Panc1 (cell line): ENCODE measurements around the gene FHL5. TPM values are rescaled to one million over a fixed set of nuclear protein-coding genes. Genes with fewer than 3 reads are reported as not detected.

Experiments
- ATAC-seq: fragments of 200-7000 bp; cut with Tn5 transposase; 2 replicates; pipeline ENCODE4 v1.9.1; 2020; ENCODE audit warnings: mild to moderate bottlenecking, moderate library complexity
- BruUV-seq: library from RNA; stranded (reverse); fragments of 400-500 nt; replicated peaks from 2 replicates; lab custom pipeline; 2021; lab: Mats Ljungman, UMichigan
- CTCF ChIA-PET: fragments of 300-600 bp; sonication (Branson Sonifier 250); formaldehyde crosslinking; loops from one replicate; lab custom pipeline; 2022; ENCODE audit warnings: antibody characterized with exemption; lab: Charles Lee
- POLR2A ChIA-PET: fragments of 300-600 bp; sonication (Branson Sonifier 250); formaldehyde crosslinking; loops from one replicate; lab custom pipeline; 2022; ENCODE audit warnings: antibody characterized with exemption; lab: Charles Lee
- DNase-seq: peaks from one replicate; pipeline ENCODE4 v3.0.0-alpha.2; 2010; ENCODE audit warnings: low read depth, low spot score
- H3K27ac ChIP-seq: 2 replicates; pipeline ENCODE4 v1.5.1; 2011; ENCODE audit warnings: mild to moderate bottlenecking, low read length, inconsistent platforms
- H3K27me3 ChIP-seq: fragments of 200-500 bp; sonication (Bioruptor generic); 2 replicates; pipeline ENCODE4 v1.6.0; 2014; ENCODE audit warnings: low read length, inconsistent platforms; ENCODE audit not compliant: control insufficient read depth, insufficient read depth
- H3K36me3 ChIP-seq: fragments of 200-500 bp; sonication (Bioruptor generic); 2 replicates; pipeline ENCODE4 v1.5.1; 2014; ENCODE audit warnings: inconsistent platforms, mild to moderate bottlenecking, low read length, moderate library complexity; ENCODE audit not compliant: control insufficient read depth, insufficient read depth
- H3K4me1 ChIP-seq: 2 replicates; pipeline ENCODE4 v1.5.1; 2011; ENCODE audit warnings: inconsistent platforms, mild to moderate bottlenecking, low read length, moderate library complexity; ENCODE audit not compliant: control insufficient read depth, insufficient read depth
- H3K4me3 ChIP-seq, 2 experiments: 2 replicates each; pipeline ENCODE4 v1.5.1; 2011 to 2012; ENCODE audit warnings: low read depth in 2 of 2, low read length in 2 of 2, mild to moderate bottlenecking in 2 of 2, inconsistent platforms in 1 of 2, moderate library complexity in 1 of 2
- H3K9me3 ChIP-seq: fragments of 200-500 bp; sonication (Bioruptor generic); 2 replicates; pipeline ENCODE4 v1.5.1; 2014; ENCODE audit warnings: low read depth, mild to moderate bottlenecking, inconsistent platforms, low read length, moderate library complexity; ENCODE audit not compliant: control insufficient read depth, insufficient read depth
- POLR2AphosphoS5 ChIP-seq: IDR thresholded peaks from 2 replicates; pipeline ENCODE4 v1.6.1; 2012; ENCODE audit warnings: mild to moderate bottlenecking, low read depth, low read length, moderate library complexity
- REST ChIP-seq, 2 experiments: IDR thresholded peaks; 2 replicates each; pipeline ENCODE4 v1.6.1; 2011 to 2012; ENCODE audit warnings: low read depth in 2 of 2, control low read depth in 1 of 2, low read length in 1 of 2, mild to moderate bottlenecking in 1 of 2, moderate library complexity in 1 of 2; ENCODE audit not compliant: insufficient read depth in 1 of 2
- SIN3A ChIP-seq: IDR thresholded peaks from 2 replicates; pipeline ENCODE4 v1.6.1; 2012; ENCODE audit warnings: low read depth, mild to moderate bottlenecking, low read length, moderate library complexity, borderline replicate concordance; ENCODE audit not compliant: insufficient read depth
- TCF7L2 ChIP-seq: IDR thresholded peaks from 2 replicates; pipeline ENCODE4 v1.6.1; 2011; ENCODE audit warnings: mild to moderate bottlenecking, low read depth, low read length, inconsistent platforms
- in situ Hi-C: cut with HindIII; loops from 2 replicates; pipeline ENCODE4 v1.10.0; 2016; ENCODE audit warnings: low sequenced_read_pairs, low pct_unique_long_range_greater_than_20kb
- intact Hi-C: fragments of 100-400 bp; cut with micrococcal nuclease; formaldehyde crosslinking; loops from one replicate; pipeline ENCODE4 v1.10.0; 2022; ENCODE audit not compliant: unreplicated experiment
- total RNA-seq: library from RNA; stranded (reverse); gene quantifications from one replicate; pipeline ENCODE4 v1.2.1, GENCODE V29; 2021; ENCODE audit not compliant: unreplicated experiment
- TF ChIP-seq, protein P1 (sequence below): fragments of 450-650 bp; IDR thresholded peaks from 2 replicates; pipeline ENCODE4 v1.5.1; 2017; ENCODE audit warnings: mild to moderate bottlenecking

The FHL5 gene
- total RNA-seq, 1 experiment from 2014 or later: not detected

DNA sequence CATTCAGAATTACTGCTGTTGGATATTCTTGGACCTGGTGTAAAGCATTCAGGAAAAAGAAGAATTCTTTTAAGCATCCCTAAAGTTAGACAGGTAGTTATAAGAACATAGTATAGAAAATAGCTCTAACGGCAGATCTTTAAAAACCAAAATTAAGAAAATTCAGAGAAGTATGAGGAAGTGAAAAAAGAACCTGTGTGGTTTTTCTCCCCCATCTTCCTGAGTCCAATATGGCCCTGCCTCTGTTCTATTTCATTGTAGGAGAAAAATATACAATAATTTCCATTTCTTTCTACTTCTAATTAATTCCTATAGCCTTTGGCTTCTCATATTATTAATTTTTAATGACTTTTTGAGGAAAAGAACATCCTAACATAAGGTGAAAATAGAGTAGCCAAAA lies 47.1 kb downstream of the FHL5 start:
- Histone ChIP-seq H3K9me3 (no peaks in the 10 kb centered on the region), H3K4me3 (no peak overlapping the region), H3K36me3 (no peaks in the 10 kb centered on the region), H3K4me1 (no peaks in the 10 kb centered on the region), H3K27me3 (no peaks in the 10 kb centered on the region), H3K27ac (no peak overlapping the region)
- ATAC-seq (no peak), DNase-seq (no peak)
- ChIA-PET CTCF (no interaction called here), POLR2A (no interaction called here)
- in situ Hi-C loops: no loop called here
- TF ChIP-seq POLR2AphosphoS5 (no peak), REST (IDR thresholded peaks at IDR 0.05; ENCODE audit: insufficient read depth in 1 of 2, low read depth in 2 of 2, low read length in 1 of 2) (no peak), SIN3A (no peak), TCF7L2 (no peak)
- TF ChIP-seq, protein P1, sequence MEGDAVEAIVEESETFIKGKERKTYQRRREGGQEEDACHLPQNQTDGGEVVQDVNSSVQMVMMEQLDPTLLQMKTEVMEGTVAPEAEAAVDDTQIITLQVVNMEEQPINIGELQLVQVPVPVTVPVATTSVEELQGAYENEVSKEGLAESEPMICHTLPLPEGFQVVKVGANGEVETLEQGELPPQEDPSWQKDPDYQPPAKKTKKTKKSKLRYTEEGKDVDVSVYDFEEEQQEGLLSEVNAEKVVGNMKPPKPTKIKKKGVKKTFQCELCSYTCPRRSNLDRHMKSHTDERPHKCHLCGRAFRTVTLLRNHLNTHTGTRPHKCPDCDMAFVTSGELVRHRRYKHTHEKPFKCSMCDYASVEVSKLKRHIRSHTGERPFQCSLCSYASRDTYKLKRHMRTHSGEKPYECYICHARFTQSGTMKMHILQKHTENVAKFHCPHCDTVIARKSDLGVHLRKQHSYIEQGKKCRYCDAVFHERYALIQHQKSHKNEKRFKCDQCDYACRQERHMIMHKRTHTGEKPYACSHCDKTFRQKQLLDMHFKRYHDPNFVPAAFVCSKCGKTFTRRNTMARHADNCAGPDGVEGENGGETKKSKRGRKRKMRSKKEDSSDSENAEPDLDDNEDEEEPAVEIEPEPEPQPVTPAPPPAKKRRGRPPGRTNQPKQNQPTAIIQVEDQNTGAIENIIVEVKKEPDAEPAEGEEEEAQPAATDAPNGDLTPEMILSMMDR: no peak
- intact Hi-C loops: no loop called here
- no TSS peak for BruUV-seq

DNA sequence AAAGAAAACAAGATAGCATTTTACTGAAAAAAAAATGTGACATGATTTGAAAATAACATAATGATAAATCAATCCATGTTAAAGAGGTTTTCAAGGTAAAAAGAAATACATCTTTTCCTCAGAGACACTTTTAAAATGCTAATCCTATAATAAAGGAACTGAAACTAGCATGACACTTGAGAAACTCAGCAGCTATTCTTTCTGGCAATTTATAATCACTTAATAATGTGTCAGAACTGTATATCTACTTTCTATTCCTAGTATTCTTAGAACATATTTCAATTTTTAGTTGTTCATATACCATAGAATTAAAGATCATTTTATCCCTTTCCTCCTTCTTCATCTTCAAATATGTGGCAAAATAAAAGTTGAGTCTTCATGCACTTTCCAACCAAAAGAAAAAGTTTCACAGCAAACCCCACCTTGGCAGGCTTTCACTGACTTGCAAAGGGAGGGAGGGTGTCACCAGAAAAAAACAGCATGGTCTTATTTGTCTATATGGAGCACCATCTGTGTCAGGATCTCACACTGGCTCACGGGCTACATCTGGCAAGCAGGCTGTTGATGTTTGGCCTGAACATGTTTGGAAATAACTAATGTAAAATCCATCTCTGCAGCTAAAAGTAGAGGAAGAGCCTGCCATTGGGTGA lies 48.5 kb downstream of the FHL5 start:
- in situ Hi-C loops: no loop called here
- POLR2A ChIA-PET: no interaction called here
- no TSS peak for BruUV-seq
- no peak for TF ChIP-seq TCF7L2
- no peak for TF ChIP-seq POLR2AphosphoS5
- TF ChIP-seq SIN3A: no peak
- no peak for TF ChIP-seq REST (IDR thresholded peaks at IDR 0.05; ENCODE audit: insufficient read depth in 1 of 2, low read depth in 2 of 2, low read length in 1 of 2)
- TF ChIP-seq, protein P1: no peak
- H3K36me3 ChIP-seq: no peaks in the 10 kb centered on the region
- no peak overlapping the region for H3K27ac ChIP-seq
- DNase-seq (no peak), ATAC-seq (no peak)
- CTCF ChIA-PET: no interaction called here
- no peaks in the 10 kb centered on the region for H3K27me3 ChIP-seq
- H3K4me3 ChIP-seq: no peak overlapping the region
- intact Hi-C loops: no loop called here
- H3K4me1 ChIP-seq: no peaks in the 10 kb centered on the region
- no peaks in the 10 kb centered on the region for H3K9me3 ChIP-seq
